Skeletal muscle tissue (tissue), 4 donors: ENCODE data around the gene FGF5. TPM values are rescaled to one million over a fixed set of nuclear protein-coding genes. Genes with fewer than 3 reads are reported as not detected.
A peak's percentile ranks its signal among the peaks of the same experiment; 100 is the strongest.

Source experiments
- H3K27ac ChIP-seq: one replicate; pipeline ENCODE4 v1.7.0; 2013; ENCODE audit warnings: mild to moderate bottlenecking, low read depth, low read length, inconsistent platforms
- H3K27me3 ChIP-seq, 3 donors: one replicate each; pipeline ENCODE4 v1.7.0; 2013; ENCODE audit warnings: low read length in 3 of 3; ENCODE audit not compliant: control insufficient read depth in 3 of 3, insufficient read depth in 3 of 3
- H3K36me3 ChIP-seq, 3 donors: one replicate each; pipeline ENCODE4 v1.7.0; 2013; ENCODE audit warnings: low read length in 3 of 3; ENCODE audit not compliant: control insufficient read depth in 3 of 3, insufficient read depth in 3 of 3
- H3K4me1 ChIP-seq, 3 donors: one replicate each; pipeline ENCODE4 v1.7.0; 2013; ENCODE audit warnings: low read length in 3 of 3, mild to moderate bottlenecking in 3 of 3; ENCODE audit not compliant: control insufficient read depth in 3 of 3, insufficient read depth in 3 of 3
- H3K4me3 ChIP-seq, 3 donors: one replicate each; pipeline ENCODE4 v1.7.0; 2013; ENCODE audit warnings: low read length in 3 of 3
- H3K9ac ChIP-seq, 3 donors: one replicate each; pipeline ENCODE4 v1.7.0; 2013; ENCODE audit warnings: low read length in 3 of 3, mild to moderate bottlenecking in 3 of 3, moderate library complexity in 2 of 3, low read depth in 1 of 3
- H3K9me3 ChIP-seq, 3 donors: one replicate each; pipeline ENCODE4 v1.7.0; 2013; ENCODE audit warnings: low read length in 3 of 3; ENCODE audit not compliant: control insufficient read depth in 3 of 3
- total RNA-seq: library from RNA; depleted of rRNA; stranded (reverse); fragments of >200 nt; gene quantifications from one replicate; pipeline ENCODE4 v1.2.3, GENCODE V29; 2014
- donor health status: Osteomylitis.

Gene FGF5
- total RNA-seq: 0.52 TPM

- Histone ChIP-seq H3K4me1 (peaks cover 20 to 21% (median 20%) of the 10 kb centered on the region in 3 donors), H3K27ac (no peak within 1 kb of the TSS), H3K9ac (peak within 1 kb of the TSS; percentile 21 to 54 (median 32)), H3K9me3 (no peaks in the 10 kb centered on the region), H3K27me3 (peaks cover 59 to 67% (median 66%) of the 10 kb centered on the region in 3 donors), H3K36me3 (no peaks in the 10 kb centered on the region), H3K4me3 (peak within 1 kb of the TSS; percentile 68 to 73 (median 71))
These were observed at the start of gene FGF5 for GRCh38 chr4:80266253-80266901. Gene FGF5, plus strand, starts transcription at chr4:80266664. Its CDS starts 161 bp downstream, at chr4:80266825.

- Histone ChIP-seq H3K36me3 (no peaks in the 10 kb centered on the region), H3K9ac (no peak overlapping the region), H3K4me1 (no peaks in the 10 kb centered on the region), H3K27me3 (peaks cover 0 to 7% (median 6%) of the 10 kb centered on the region in 3 donors), H3K27ac (no peak overlapping the region), H3K9me3 (no peaks in the 10 kb centered on the region), H3K4me3 (no peak overlapping the region)
These were observed 47.0 kb upstream of the FGF5 start for GRCh38 chr4:80219301-80220025.

- H3K4me3 ChIP-seq: no peak overlapping the region
- no peak overlapping the region for H3K9ac ChIP-seq
- no peaks in the 10 kb centered on the region for H3K36me3 ChIP-seq
- no peaks in the 10 kb centered on the region for H3K9me3 ChIP-seq
- H3K27me3 ChIP-seq: peaks cover 0 to 7% (median 6%) of the 10 kb centered on the region in 3 donors
- H3K27ac ChIP-seq: no peak overlapping the region
- no peaks in the 10 kb centered on the region for H3K4me1 ChIP-seq
These were observed 45.8 kb upstream of the FGF5 start for GRCh38 chr4:80220711-80221110.

GRCh38 chr4:80221161-80221560, 45.3 kb upstream of the FGF5 start:
- Histone ChIP-seq H3K36me3 (no peaks in the 10 kb centered on the region), H3K4me3 (no peak overlapping the region), H3K9me3 (no peaks in the 10 kb centered on the region), H3K27ac (no peak overlapping the region), H3K4me1 (no peaks in the 10 kb centered on the region), H3K27me3 (peaks cover 0 to 7% (median 6%) of the 10 kb centered on the region in 3 donors), H3K9ac (no peak overlapping the region)

- Histone ChIP-seq H3K4me3 (no peak overlapping the region), H3K36me3 (no peaks in the 10 kb centered on the region), H3K27ac (no peak overlapping the region)
These were observed 40.9 kb upstream of the FGF5 start for GRCh38 chr4:80225595-80225994.

GRCh38 chr4:80226094-80226493, 40.4 kb upstream of the FGF5 start:
- Histone ChIP-seq H3K27me3 (no peaks in the 10 kb centered on the region), H3K4me3 (no peak overlapping the region), H3K27ac (no peak overlapping the region), H3K36me3 (no peaks in the 10 kb centered on the region), H3K9ac (no peak overlapping the region), H3K4me1 (no peaks in the 10 kb centered on the region), H3K9me3 (no peaks in the 10 kb centered on the region)

More at GRCh38 chr4:80225595-80225994, 40.9 kb upstream of the FGF5 start:
- Histone ChIP-seq H3K9me3 (no peaks in the 10 kb centered on the region), H3K9ac (no peak overlapping the region), H3K27me3 (no peaks in the 10 kb centered on the region), H3K4me1 (no peaks in the 10 kb centered on the region)

GRCh38 chr4:80228460-80228859, 38.0 kb upstream of the FGF5 start:
- H3K27me3 ChIP-seq: no peaks in the 10 kb centered on the region
- H3K9me3 ChIP-seq: no peaks in the 10 kb centered on the region
- H3K9ac ChIP-seq: no peak overlapping the region
- no peaks in the 10 kb centered on the region for H3K4me1 ChIP-seq
- H3K4me3 ChIP-seq: no peak overlapping the region
- no peak overlapping the region for H3K27ac ChIP-seq
- no peaks in the 10 kb centered on the region for H3K36me3 ChIP-seq

- H3K27me3 ChIP-seq: no peaks in the 10 kb centered on the region
- no peak overlapping the region for H3K4me3 ChIP-seq
- H3K9ac ChIP-seq: no peak overlapping the region
- H3K36me3 ChIP-seq: no peaks in the 10 kb centered on the region
- no peaks in the 10 kb centered on the region for H3K4me1 ChIP-seq
- H3K9me3 ChIP-seq: no peaks in the 10 kb centered on the region
- H3K27ac ChIP-seq: no peak overlapping the region
These were observed 37.3 kb upstream of the FGF5 start for GRCh38 chr4:80229128-80229527.

- Histone ChIP-seq H3K36me3 (no peaks in the 10 kb centered on the region), H3K4me3 (no peak overlapping the region), H3K27me3 (no peaks in the 10 kb centered on the region), H3K9me3 (no peaks in the 10 kb centered on the region), H3K4me1 (no peaks in the 10 kb centered on the region), H3K27ac (no peak overlapping the region), H3K9ac (no peak overlapping the region)
These were observed 36.9 kb upstream of the FGF5 start for GRCh38 chr4:80229590-80229989.

GRCh38 chr4:80231180-80231579, 35.3 kb upstream of the FGF5 start:
- Histone ChIP-seq H3K36me3 (no peaks in the 10 kb centered on the region), H3K4me1 (no peaks in the 10 kb centered on the region), H3K9ac (no peak overlapping the region), H3K4me3 (no peak overlapping the region), H3K9me3 (no peaks in the 10 kb centered on the region), H3K27ac (no peak overlapping the region), H3K27me3 (no peaks in the 10 kb centered on the region)
